SJSA1 (cell line): ENCODE data around the gene NOS2. TPM values are rescaled to one million over a fixed set of nuclear protein-coding genes. Genes with fewer than 3 reads are reported as not detected.

ENCODE experiments used
- DNase-seq, 2 experiments: peaks; one replicate each; pipeline ENCODE4 v3.0.0-alpha.2; 2015 to 2020; ENCODE audit warnings: low spot score in 2 of 2, low read depth in 1 of 2
- H3K27ac ChIP-seq: fragments of 250-450 bp; sonication (Bioruptor Pico); 2 replicates; pipeline ENCODE4 v1.5.1; 2020; ENCODE audit warnings: mild to moderate bottlenecking, moderate library complexity
- H3K27me3 ChIP-seq: fragments of 250-450 bp; sonication (Bioruptor Pico); replicated peaks from 2 replicates; pipeline ENCODE4 v1.5.1; 2020; ENCODE audit warnings: mild to moderate bottlenecking, moderate library complexity
- H3K36me3 ChIP-seq: fragments of 250-450 bp; sonication (Bioruptor Pico); 2 replicates; pipeline ENCODE4 v1.5.1; 2020; ENCODE audit warnings: mild to moderate bottlenecking
- H3K4me1 ChIP-seq: fragments of 250-450 bp; sonication (Bioruptor Pico); replicated peaks from 2 replicates; pipeline ENCODE4 v1.6.1; 2021; ENCODE audit warnings: mild to moderate bottlenecking
- H3K4me3 ChIP-seq: fragments of 250-450 bp; sonication (Bioruptor Pico); 2 replicates; pipeline ENCODE4 v1.5.1; 2020; ENCODE audit warnings: mild to moderate bottlenecking
- H3K9me3 ChIP-seq: fragments of 250-450 bp; sonication (Bioruptor Pico); replicated peaks from 2 replicates; pipeline ENCODE4 v1.5.1; 2020; ENCODE audit warnings: mild to moderate bottlenecking
- total RNA-seq: library from RNA; depleted of rRNA; stranded (reverse); fragments of >200 nt; shearing (Covaris generic); gene quantifications from 2 replicates; pipeline ENCODE4 v1.2.3, GENCODE V29; 2014

NOS2 gene
- total RNA-seq, 1 experiment from 2014 or later, result not detected

GRCh38 chr17:27792095-27792494 lies 8.2 kb downstream of the NOS2 start:
- Histone ChIP-seq H3K4me3 (no peak overlapping the region), H3K9me3 (no peaks in the 10 kb centered on the region), H3K4me1 (peaks cover 7% of the 10 kb centered on the region), H3K27me3 (peaks cover 21% of the 10 kb centered on the region), H3K36me3 (no peaks in the 10 kb centered on the region), H3K27ac (no peak overlapping the region)
- DNase-seq, result no peak

- no peaks in the 10 kb centered on the region for H3K36me3 ChIP-seq
- no peaks in the 10 kb centered on the region for H3K9me3 ChIP-seq
- peaks cover 7% of the 10 kb centered on the region for H3K4me1 ChIP-seq
- no peak overlapping the region for H3K27ac ChIP-seq
- H3K27me3 ChIP-seq, result peaks cover 7% of the 10 kb centered on the region
- no peak overlapping the region for H3K4me3 ChIP-seq
- DNase-seq, result no peak
Measured at GRCh38 chr17:27788919-27789318, 11.4 kb downstream of the NOS2 start.

GRCh38 chr17:27783440-27784350 lies 16.6 kb downstream of the NOS2 start:
- DNase-seq, result no peak
- Histone ChIP-seq H3K4me1 (no peaks in the 10 kb centered on the region), H3K9me3 (no peaks in the 10 kb centered on the region)

GRCh38 chr17:27782791-27783206 lies 17.5 kb downstream of the NOS2 start:
- no peaks in the 10 kb centered on the region for H3K27me3 ChIP-seq
- no peak overlapping the region for H3K27ac ChIP-seq
- DNase-seq, result no peak
- H3K9me3 ChIP-seq, result no peaks in the 10 kb centered on the region
- H3K36me3 ChIP-seq, result no peaks in the 10 kb centered on the region
- H3K4me1 ChIP-seq, result no peaks in the 10 kb centered on the region
- H3K4me3 ChIP-seq, result no peak overlapping the region

More at GRCh38 chr17:27783440-27784350, 16.6 kb downstream of the NOS2 start:
- Histone ChIP-seq H3K4me3 (no peak overlapping the region), H3K27ac (no peak overlapping the region), H3K27me3 (no peaks in the 10 kb centered on the region), H3K36me3 (no peaks in the 10 kb centered on the region)

- Histone ChIP-seq H3K27me3 (no peaks in the 10 kb centered on the region), H3K27ac (no peak overlapping the region), H3K36me3 (no peaks in the 10 kb centered on the region), H3K4me1 (no peaks in the 10 kb centered on the region), H3K4me3 (no peak overlapping the region), H3K9me3 (no peaks in the 10 kb centered on the region)
- DNase-seq, result no peak
Measured at GRCh38 chr17:27780828-27781404, 19.4 kb downstream of the NOS2 start.

- no peaks in the 10 kb centered on the region for H3K9me3 ChIP-seq
- H3K27me3 ChIP-seq, result no peaks in the 10 kb centered on the region
- no peak overlapping the region for H3K4me3 ChIP-seq
- H3K36me3 ChIP-seq, result no peaks in the 10 kb centered on the region
- DNase-seq, result no peak
- H3K4me1 ChIP-seq, result no peaks in the 10 kb centered on the region
- H3K27ac ChIP-seq, result no peak overlapping the region
Measured at GRCh38 chr17:27780092-27780827, 20.1 kb downstream of the NOS2 start.

GRCh38 chr17:27778183-27778582 lies 22.1 kb downstream of the NOS2 start:
- peak in 1 of 2 experiments; percentile 11 for DNase-seq
- H3K9me3 ChIP-seq, result no peaks in the 10 kb centered on the region

GRCh38 chr17:27776882-27777624 lies 23.3 kb downstream of the NOS2 start:
- DNase-seq, result no peak
- H3K9me3 ChIP-seq, result no peaks in the 10 kb centered on the region
- H3K4me1 ChIP-seq, result no peaks in the 10 kb centered on the region
- no peaks in the 10 kb centered on the region for H3K27me3 ChIP-seq
- H3K4me3 ChIP-seq, result no peak overlapping the region
- no peaks in the 10 kb centered on the region for H3K36me3 ChIP-seq
- no peak overlapping the region for H3K27ac ChIP-seq

More at GRCh38 chr17:27778183-27778582, 22.1 kb downstream of the NOS2 start:
- H3K27me3 ChIP-seq, result no peaks in the 10 kb centered on the region
- H3K36me3 ChIP-seq, result no peaks in the 10 kb centered on the region
- H3K4me1 ChIP-seq, result no peaks in the 10 kb centered on the region
- no peak overlapping the region for H3K4me3 ChIP-seq
- H3K27ac ChIP-seq, result no peak overlapping the region

GRCh38 chr17:27771586-27771985 lies 28.7 kb downstream of the NOS2 start:
- Histone ChIP-seq H3K4me1 (no peaks in the 10 kb centered on the region), H3K27ac (no peak overlapping the region), H3K27me3 (no peaks in the 10 kb centered on the region), H3K36me3 (no peaks in the 10 kb centered on the region), H3K9me3 (no peaks in the 10 kb centered on the region), H3K4me3 (no peak overlapping the region)
- no peak for DNase-seq

- H3K36me3 ChIP-seq, result no peaks in the 10 kb centered on the region
- H3K4me3 ChIP-seq, result no peak overlapping the region
- H3K4me1 ChIP-seq, result no peaks in the 10 kb centered on the region
- no peaks in the 10 kb centered on the region for H3K9me3 ChIP-seq
- DNase-seq, result no peak
- no peaks in the 10 kb centered on the region for H3K27me3 ChIP-seq
- H3K27ac ChIP-seq, result no peak overlapping the region
Measured at GRCh38 chr17:27770877-27771276, 29.5 kb downstream of the NOS2 start.

- Histone ChIP-seq H3K4me1 (no peaks in the 10 kb centered on the region), H3K27ac (no peak overlapping the region), H3K4me3 (no peak overlapping the region), H3K27me3 (no peaks in the 10 kb centered on the region), H3K36me3 (no peaks in the 10 kb centered on the region), H3K9me3 (no peaks in the 10 kb centered on the region)
- DNase-seq, result no peak
Measured at GRCh38 chr17:27768858-27769410, 31.4 kb downstream of the NOS2 start.

GRCh38 chr17:27766438-27766837 lies 33.9 kb downstream of the NOS2 start:
- no peak for DNase-seq
- no peak overlapping the region for H3K27ac ChIP-seq
- no peaks in the 10 kb centered on the region for H3K36me3 ChIP-seq
- no peaks in the 10 kb centered on the region for H3K9me3 ChIP-seq
- H3K27me3 ChIP-seq, result no peaks in the 10 kb centered on the region
- H3K4me3 ChIP-seq, result no peak overlapping the region
- H3K4me1 ChIP-seq, result no peaks in the 10 kb centered on the region

GRCh38 chr17:27765353-27765752 lies 35.0 kb downstream of the NOS2 start:
- no peaks in the 10 kb centered on the region for H3K36me3 ChIP-seq
- no peaks in the 10 kb centered on the region for H3K4me1 ChIP-seq
- H3K9me3 ChIP-seq, result no peaks in the 10 kb centered on the region
- no peak overlapping the region for H3K27ac ChIP-seq
- no peak for DNase-seq
- H3K27me3 ChIP-seq, result no peaks in the 10 kb centered on the region
- no peak overlapping the region for H3K4me3 ChIP-seq
